AG04450 (cell line): ENCODE data around the gene TBC1D16. TPM values are rescaled to one million over a fixed set of nuclear protein-coding genes. Genes with fewer than 3 reads are reported as not detected.

Experiments
- CTCF ChIA-PET: fragments of 300-600, 350-600 bp; formaldehyde crosslinking; extraction: SDS; loops from one replicate; lab custom pipeline; 2022; ENCODE audit warnings: antibody characterized with exemption, inconsistent platforms; lab: Charles Lee
- POLR2A ChIA-PET: fragments of 350-600 bp; formaldehyde crosslinking; extraction: SDS; loops from one replicate; lab custom pipeline; 2021; ENCODE audit warnings: antibody characterized with exemption, inconsistent platforms; lab: Yijun Ruan, JAX
- DNase-seq: peaks from one replicate; pipeline ENCODE4 v3.0.0-alpha.2; 2011; ENCODE audit warnings: low read depth, low spot score
- H3K27ac ChIP-seq: one replicate; pipeline ENCODE4 v1.5.1; 2012; ENCODE audit warnings: low read depth, low read length, control low read depth
- H3K27me3 ChIP-seq: one replicate; pipeline ENCODE4 v1.6.0; 2012; ENCODE audit warnings: low read length; ENCODE audit not compliant: control insufficient read depth, insufficient read depth
- H3K4me3 ChIP-seq: 2 replicates; pipeline ENCODE4 v1.5.1; 2011; ENCODE audit warnings: mild to moderate bottlenecking, low read depth, low read length, control low read depth
- H3K9me3 ChIP-seq: 2 replicates; pipeline ENCODE4 v1.5.1; 2012; ENCODE audit warnings: low read length; ENCODE audit not compliant: control insufficient read depth, insufficient read depth
- CTCF ChIP-seq: IDR thresholded peaks from 2 replicates; pipeline ENCODE4 v1.5.1; 2011; ENCODE audit warnings: low read depth, low read length, control low read depth, inconsistent platforms
- polyA plus RNA-seq: library from polyadenylated mRNA; depleted of rRNA; stranded (reverse); fragments of >200 nt; gene quantifications from 2 replicates; pipeline ENCODE4 v1.2.3, GENCODE V29; 2011

Gene TBC1D16
- polyA plus RNA-seq, 1 experiment: 10.9 TPM

- H3K9me3 ChIP-seq: peaks cover 6% of the 10 kb centered on the region; the same call in 1 of the 2 replicates
- no peak for DNase-seq
- H3K4me3 ChIP-seq: no peak overlapping the region
- CTCF ChIA-PET: interaction anchor here (1.0 kb wide), 1 partner anchor 177 kb away, joined by 3 read pairs; no protein-coding TSS in a partner anchor
- POLR2A ChIA-PET: no interaction called here
- no peak for TF ChIP-seq CTCF
- peaks cover 44% of the 10 kb centered on the region for H3K27me3 ChIP-seq
- H3K27ac ChIP-seq: no peak overlapping the region
These were observed 112.9 kb downstream of the TBC1D16 start for GRCh38 chr17:79922798-79923197.

DNA sequence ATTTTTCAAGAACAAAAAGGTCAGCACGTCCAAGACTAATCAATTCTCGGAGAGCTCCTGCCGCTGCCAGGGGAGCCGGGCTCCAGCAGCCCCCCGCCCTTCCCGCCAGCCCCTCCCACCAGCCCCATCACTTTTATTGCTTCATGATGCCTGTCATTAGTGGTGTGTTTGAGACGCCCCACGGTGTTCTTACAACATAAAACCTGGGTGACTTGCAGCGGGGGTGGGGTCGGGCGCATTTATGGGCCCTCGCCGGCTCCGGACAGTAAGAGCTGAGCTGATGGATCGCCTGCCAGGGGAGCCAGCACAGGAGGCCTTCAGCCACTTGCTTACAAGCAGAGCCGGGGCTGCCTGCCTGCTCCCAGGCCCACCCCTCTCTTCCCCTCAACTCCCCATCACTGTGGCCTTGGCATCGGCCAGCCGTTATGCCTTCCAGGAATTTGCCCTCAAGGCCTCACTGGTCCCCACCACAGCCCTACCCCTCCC, 113.5 kb downstream of the TBC1D16 start:
- Histone ChIP-seq H3K27ac (no peak overlapping the region), H3K9me3 (peaks cover 6% of the 10 kb centered on the region; the same call in 1 of the 2 replicates), H3K27me3 (peaks cover 50% of the 10 kb centered on the region), H3K4me3 (no peak overlapping the region; the same call in 1 of the 2 replicates)
- POLR2A ChIA-PET: interaction anchor here (1.2 kb wide), 1 partner anchor 83 kb away, joined by 4 read pairs; the partner anchor contains the start of gene CBX4
- DNase-seq: no peak
- no peak for TF ChIP-seq CTCF
- CTCF ChIA-PET: interaction anchor here (1.0 kb wide), 1 partner anchor 176 kb away, joined by 3 read pairs; no protein-coding TSS in a partner anchor

- Histone ChIP-seq H3K27ac (no peak overlapping the region), H3K4me3 (peak overlapping the region; percentile 31), H3K9me3 (peaks cover 6% of the 10 kb centered on the region; the same call in 1 of the 2 replicates), H3K27me3 (peaks cover 54% of the 10 kb centered on the region)
- POLR2A ChIA-PET: interaction anchor here (1.2 kb wide), 1 partner anchor 82 kb away, joined by 4 read pairs; the partner anchor contains the start of gene CBX4
- TF ChIP-seq CTCF: no peak
- CTCF ChIA-PET: interaction anchor here (1.0 kb wide), 1 partner anchor 175 kb away, joined by 3 read pairs; no protein-coding TSS in a partner anchor
- no peak for DNase-seq
These were observed 114.1 kb downstream of the TBC1D16 start for GRCh38 chr17:79921411-79922115.

DNA sequence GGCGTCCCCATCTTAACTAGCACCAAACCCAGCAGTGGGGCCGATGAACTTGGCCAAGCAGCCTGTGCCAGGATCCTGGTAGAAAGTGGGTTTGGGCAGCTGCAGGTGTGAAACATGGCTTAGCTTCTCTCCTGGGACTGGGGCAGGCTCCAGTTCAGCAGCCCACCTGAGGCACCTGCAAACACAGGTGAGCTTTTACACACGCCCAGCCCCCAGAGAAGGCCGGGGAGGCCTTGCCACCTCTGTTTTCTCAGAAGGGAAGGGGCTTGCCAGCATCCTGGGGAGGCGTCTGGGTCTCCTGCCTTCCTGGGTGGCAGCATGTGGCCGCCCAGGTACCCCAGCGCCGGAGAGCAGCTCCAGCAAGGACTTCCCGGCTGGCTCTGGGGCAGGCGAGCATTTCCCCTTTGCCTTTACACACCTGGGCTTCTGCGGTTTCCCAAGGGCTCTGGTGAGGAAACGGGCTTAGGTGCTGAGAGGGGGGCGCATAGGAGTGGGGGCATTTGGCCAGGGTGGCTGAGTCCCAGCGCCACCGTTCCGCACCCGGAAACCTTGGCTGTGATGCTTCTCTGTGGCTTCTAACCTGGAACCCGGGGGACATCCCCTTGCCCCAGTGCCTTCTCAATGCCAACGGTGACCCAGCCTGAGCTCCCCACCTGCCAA, 114.8 kb downstream of the TBC1D16 start:
- DNase-seq: no peak
- POLR2A ChIA-PET: interaction anchor here (1.2 kb wide), 1 partner anchor 81 kb away, joined by 4 read pairs; the partner anchor contains the start of gene CBX4
- TF ChIP-seq CTCF: no peak
- H3K9me3 ChIP-seq: peaks cover 6% of the 10 kb centered on the region; the same call in 1 of the 2 replicates
- no peak overlapping the region for H3K4me3 ChIP-seq
- CTCF ChIA-PET: no interaction called here
- H3K27me3 ChIP-seq: peaks cover 54% of the 10 kb centered on the region
- H3K27ac ChIP-seq: no peak overlapping the region
